Vagina (tissue), 2 donors: ENCODE measurements around the gene KCNG2. TPM values are rescaled to one million over a fixed set of nuclear protein-coding genes. Genes with fewer than 3 reads are reported as not detected.
"Not testable (repeated sequence)": the region's sequence is repeated elsewhere in the genome, so short reads cannot be mapped to it uniquely, and the experiment has no call there.

ENCODE experiments used
- DNase-seq, 2 donors: peaks; one replicate each; pipeline ENCODE4 v3.0.0-alpha.2; 2017; ENCODE audit errors: extremely low spot score in 2 of 2
- H3K27ac ChIP-seq: fragments of 200-600 bp; sonication (generic); one replicate; pipeline ENCODE4 v1.5.1; 2019
- H3K27me3 ChIP-seq: fragments of 200-600 bp; sonication (generic); one replicate; pipeline ENCODE4 v1.5.1; 2019
- H3K36me3 ChIP-seq, 2 donors: fragments of 200-600 bp; sonication (generic); one replicate each; pipeline ENCODE4 v1.5.1; 2017 to 2019
- H3K4me1 ChIP-seq: fragments of 200-600 bp; sonication (generic); one replicate; pipeline ENCODE4 v1.5.1; 2019
- H3K4me3 ChIP-seq, 2 donors: fragments of 200-600 bp; sonication (generic); 1 replicate in 1 of 2; 2 replicates in 1 of 2; pipeline ENCODE4 v1.5.1; 2016 to 2019
- H3K9me3 ChIP-seq: fragments of 200-600 bp; sonication (generic); one replicate; pipeline ENCODE4 v1.5.1; 2019
- CTCF ChIP-seq, 3 experiments: fragments of 450-650 bp in 2 of 3; fragments of 200-600 bp in 1 of 3; sonication (generic) in 1 of 3; IDR thresholded peaks; one replicate each; pipeline ENCODE4 v1.5.1; 2017 to 2019; ENCODE audit warnings: antibody characterized with exemption in 3 of 3, mild to moderate bottlenecking in 2 of 3, moderate library complexity in 2 of 3
- POLR2A ChIP-seq, 2 donors: fragments of 450-650 bp; IDR thresholded peaks; one replicate each; pipeline ENCODE4 v1.6.1; 2017; ENCODE audit warnings: antibody characterized with exemption in 2 of 2, mild to moderate bottlenecking in 2 of 2, moderate library complexity in 2 of 2
- POLR2AphosphoS5 ChIP-seq, 2 donors: sonication (generic); formaldehyde crosslinking; IDR thresholded peaks; one replicate each; pipeline ENCODE4 v1.9.0; 2017; ENCODE audit warnings: antibody characterized with exemption in 2 of 2, mild to moderate bottlenecking in 2 of 2, low read depth in 1 of 2; ENCODE audit not compliant: insufficient read depth in 1 of 2
- intact Hi-C: fragments of 100-400 bp; cut with DNase I; formaldehyde crosslinking; loops from one replicate; pipeline ENCODE4 v1.15.1; 2023
- total RNA-seq: library from RNA; depleted of rRNA; stranded (reverse); fragments of >200 nt; gene quantifications from one replicate; pipeline ENCODE4 v1.2.3, GENCODE V29; 2016

The KCNG2 gene
- total RNA-seq, 1 donor from 2014 or later, result not detected

DNA sequence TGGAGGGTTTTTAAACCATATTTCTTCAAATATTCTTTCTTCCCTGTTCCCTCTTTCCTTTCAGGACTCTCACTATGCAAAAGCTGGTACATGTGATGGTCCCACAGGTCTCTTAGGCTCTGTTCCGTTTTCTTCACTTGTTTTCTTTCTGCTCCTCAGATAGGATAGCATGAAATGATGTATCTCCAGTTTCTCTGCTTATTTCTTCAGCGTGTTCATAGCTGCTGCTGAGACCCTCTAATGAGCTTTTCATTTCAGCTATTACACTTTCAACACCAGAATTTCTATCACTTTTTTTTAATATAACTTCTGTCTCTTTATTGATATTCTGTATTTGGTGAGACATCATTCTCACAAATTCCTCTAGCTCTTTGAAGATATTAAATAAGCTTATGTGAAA is 63.9 kb downstream of the KCNG2 start:
- Histone ChIP-seq H3K27me3 (no peaks in the 10 kb centered on the region), H3K36me3 (no peaks in the 10 kb centered on the region), H3K4me1 (no peaks in the 10 kb centered on the region), H3K27ac (no peak overlapping the region), H3K4me3 (no peak overlapping the region), H3K9me3 (peaks cover 3% of the 10 kb centered on the region)
- intact Hi-C loops, result no loop called here
- TF ChIP-seq POLR2A (IDR thresholded peaks at IDR 0.05) (no peak), POLR2AphosphoS5 (IDR thresholded peaks at IDR 0.05; ENCODE audit: insufficient read depth in 1 of 2, low read depth in 1 of 2) (no peak), CTCF (IDR thresholded peaks at IDR 0.05) (no peak)
- no peak for DNase-seq

- Histone ChIP-seq H3K4me1 (no peaks in the 10 kb centered on the region), H3K27ac (no peak overlapping the region), H3K9me3 (peaks cover 3% of the 10 kb centered on the region), H3K36me3 (no peaks in the 10 kb centered on the region), H3K27me3 (no peaks in the 10 kb centered on the region), H3K4me3 (no peak overlapping the region)
- intact Hi-C loops, result no loop called here
- DNase-seq, result peak in 1 of 2 donors; percentile 52
- TF ChIP-seq POLR2A (IDR thresholded peaks at IDR 0.05) (no peak), CTCF (IDR thresholded peaks at IDR 0.05) (no peak), POLR2AphosphoS5 (IDR thresholded peaks at IDR 0.05; ENCODE audit: insufficient read depth in 1 of 2, low read depth in 1 of 2) (no peak)
Observed at GRCh38 chr18:79862562-79862961, 64.8 kb downstream of the KCNG2 start.

GRCh38 chr18:79863161-79864005 is 65.6 kb downstream of the KCNG2 start:
- Histone ChIP-seq H3K4me1 (no peaks in the 10 kb centered on the region), H3K4me3 (no peak overlapping the region), H3K9me3 (peaks cover 3% of the 10 kb centered on the region), H3K27ac (no peak overlapping the region), H3K36me3 (no peaks in the 10 kb centered on the region), H3K27me3 (no peaks in the 10 kb centered on the region)
- no peak for DNase-seq
- intact Hi-C loops, result no loop called here
- TF ChIP-seq CTCF (IDR thresholded peaks at IDR 0.05) (no peak), POLR2A (IDR thresholded peaks at IDR 0.05) (no peak), POLR2AphosphoS5 (IDR thresholded peaks at IDR 0.05; ENCODE audit: insufficient read depth in 1 of 2, low read depth in 1 of 2) (no peak)

DNA sequence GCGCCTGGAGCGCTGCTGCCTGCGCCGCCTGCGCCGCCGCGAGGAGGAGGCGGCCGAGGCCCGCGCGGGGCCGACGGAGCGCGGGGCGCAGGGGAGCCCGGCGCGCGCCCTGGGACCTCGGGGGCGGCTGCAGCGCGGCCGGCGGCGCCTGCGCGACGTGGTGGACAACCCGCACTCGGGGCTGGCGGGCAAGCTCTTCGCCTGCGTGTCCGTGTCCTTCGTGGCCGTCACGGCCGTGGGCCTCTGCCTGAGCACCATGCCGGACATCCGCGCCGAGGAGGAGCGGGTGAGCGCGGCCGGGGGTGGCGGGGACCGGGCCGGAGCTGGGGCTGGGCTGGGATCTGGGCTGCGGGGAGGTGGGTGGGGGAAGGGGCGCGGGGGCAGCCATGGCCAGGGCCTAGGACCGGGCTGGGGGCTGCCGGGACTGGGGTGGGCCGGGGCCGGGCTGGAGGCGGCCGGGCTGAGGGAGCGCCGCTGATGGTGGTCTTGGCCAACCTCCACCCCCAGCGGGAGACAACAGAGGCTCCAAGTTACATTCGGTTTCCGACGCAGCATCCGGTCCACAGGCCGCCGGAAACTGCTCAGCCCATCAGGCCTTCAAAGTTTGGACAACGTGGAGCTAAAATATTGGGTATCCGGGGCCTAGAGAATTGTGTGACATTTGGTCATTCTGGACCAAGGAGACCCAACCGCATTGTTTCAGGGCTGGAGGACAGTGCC is 66.4 kb downstream of the KCNG2 start:
- no peaks in the 10 kb centered on the region for H3K36me3 ChIP-seq
- no peak overlapping the region for H3K4me3 ChIP-seq
- no peak overlapping the region for H3K27ac ChIP-seq
- TF ChIP-seq CTCF (IDR thresholded peaks at IDR 0.05), result no peak
- TF ChIP-seq POLR2A (IDR thresholded peaks at IDR 0.05), result no peak
- TF ChIP-seq POLR2AphosphoS5 (IDR thresholded peaks at IDR 0.05; ENCODE audit: insufficient read depth in 1 of 2, low read depth in 1 of 2), result no peak
- H3K27me3 ChIP-seq, result no peaks in the 10 kb centered on the region
- DNase-seq, result peak in 1 of 2 donors; percentile 25
- H3K9me3 ChIP-seq, result peaks cover 3% of the 10 kb centered on the region
- no peaks in the 10 kb centered on the region for H3K4me1 ChIP-seq
- intact Hi-C loops, result no loop called here

DNA sequence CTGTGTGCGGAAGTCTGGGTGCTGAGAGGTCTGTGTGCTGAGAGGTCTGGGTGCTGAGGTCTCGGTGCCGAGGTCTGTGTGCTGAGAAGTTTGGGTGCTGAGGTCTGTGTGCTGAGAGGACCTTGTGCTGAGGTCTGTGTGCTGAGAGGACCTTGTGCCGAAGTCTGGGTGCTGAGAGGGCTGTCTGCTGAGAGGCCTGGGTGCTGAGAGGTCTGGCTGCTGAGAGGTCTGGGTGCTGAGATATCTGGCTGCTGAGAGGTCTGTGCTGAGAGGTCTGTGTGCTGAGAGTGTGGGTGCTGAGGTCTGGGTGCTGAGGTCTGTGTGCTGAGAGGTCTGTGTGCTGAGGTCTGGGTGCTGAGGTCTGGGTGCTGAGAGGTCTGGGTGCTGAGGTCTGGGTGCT is 67.2 kb downstream of the KCNG2 start:
- H3K9me3 ChIP-seq, H3K27ac ChIP-seq, DNase-seq, H3K4me1 ChIP-seq, H3K4me3 ChIP-seq, H3K27me3 ChIP-seq, H3K36me3 ChIP-seq, intact Hi-C loops: not testable (repeated sequence)

DNA sequence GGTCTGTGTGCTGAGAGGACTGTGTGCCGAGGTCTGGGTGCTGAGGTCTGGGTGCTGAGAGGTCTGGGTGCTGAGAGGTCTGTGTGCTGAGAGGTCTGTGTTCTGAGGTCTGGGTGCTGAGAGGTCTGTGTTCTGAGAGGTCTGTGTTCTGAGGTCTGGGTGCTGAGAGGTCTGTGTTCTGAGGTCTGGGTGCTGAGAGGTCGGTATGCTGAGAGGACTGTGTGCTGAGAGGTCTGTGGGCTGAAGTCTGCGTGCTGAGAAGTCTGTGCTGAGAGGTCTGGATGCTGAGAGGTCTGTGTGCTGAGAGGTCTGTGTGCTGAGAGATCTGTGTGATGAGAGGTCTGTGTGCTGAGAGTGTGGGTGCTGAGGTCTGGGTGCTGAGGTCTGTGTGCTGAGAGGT is 68.2 kb downstream of the KCNG2 start:
- H3K36me3 ChIP-seq, H3K27me3 ChIP-seq, H3K4me1 ChIP-seq, H3K27ac ChIP-seq, H3K9me3 ChIP-seq, H3K4me3 ChIP-seq, intact Hi-C loops: not testable (repeated sequence)
- DNase-seq, result peak in 1 of 2 donors; percentile 62
